ENCODE data around the gene GIPR. TPM values are rescaled to one million over a fixed set of nuclear protein-coding genes. Genes with fewer than 3 reads are reported as not detected.

Gene GIPR
- total and polyA plus RNA-seq, 2 of the 13 experiments (the other 11 are each of a cell fraction or from before 2014, with no cell fraction given) = 0.15 to 1.2 TPM

DNA sequence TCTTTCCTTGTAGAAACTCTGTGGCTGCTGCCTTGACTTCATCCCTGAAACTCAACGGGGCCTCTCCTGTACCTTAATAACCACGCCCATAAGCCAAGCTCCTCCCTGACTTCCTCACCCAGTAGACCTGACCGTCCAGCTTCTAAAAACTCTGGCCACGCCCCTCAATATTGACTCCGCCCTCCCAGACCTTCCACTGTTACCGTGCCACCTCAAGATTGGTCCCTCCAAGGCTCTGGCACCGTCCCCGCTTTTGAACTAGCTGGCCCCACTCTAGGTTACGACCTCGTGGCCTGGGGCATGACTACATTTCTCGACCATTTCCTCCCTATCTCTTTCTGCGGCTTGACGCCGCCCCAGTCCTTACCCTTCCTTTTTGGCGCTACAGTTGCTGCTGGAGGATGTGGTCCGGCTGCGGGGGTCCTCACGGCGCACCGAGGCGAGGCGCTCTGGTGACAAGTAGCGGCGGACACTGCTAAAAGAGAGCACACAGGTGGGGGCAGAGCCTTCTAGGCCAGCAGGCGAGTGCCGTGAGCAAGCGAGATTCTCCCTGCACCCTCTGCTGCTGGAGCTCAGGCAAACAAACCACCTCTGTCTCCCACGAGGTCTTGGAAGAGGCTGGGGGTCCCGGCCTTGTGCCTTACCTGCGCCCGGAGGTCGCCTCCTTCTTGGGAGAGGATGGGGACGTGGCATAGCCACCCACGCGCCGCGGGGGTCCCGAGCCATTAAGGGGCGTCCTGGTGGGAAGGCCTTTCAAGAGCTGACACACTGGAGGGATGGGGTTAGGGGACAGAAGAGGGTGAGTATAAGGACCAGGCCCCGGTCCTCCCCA lies 26.5 kb upstream of the GIPR start (continued):
- TF ChIP-seq, protein P1, sequence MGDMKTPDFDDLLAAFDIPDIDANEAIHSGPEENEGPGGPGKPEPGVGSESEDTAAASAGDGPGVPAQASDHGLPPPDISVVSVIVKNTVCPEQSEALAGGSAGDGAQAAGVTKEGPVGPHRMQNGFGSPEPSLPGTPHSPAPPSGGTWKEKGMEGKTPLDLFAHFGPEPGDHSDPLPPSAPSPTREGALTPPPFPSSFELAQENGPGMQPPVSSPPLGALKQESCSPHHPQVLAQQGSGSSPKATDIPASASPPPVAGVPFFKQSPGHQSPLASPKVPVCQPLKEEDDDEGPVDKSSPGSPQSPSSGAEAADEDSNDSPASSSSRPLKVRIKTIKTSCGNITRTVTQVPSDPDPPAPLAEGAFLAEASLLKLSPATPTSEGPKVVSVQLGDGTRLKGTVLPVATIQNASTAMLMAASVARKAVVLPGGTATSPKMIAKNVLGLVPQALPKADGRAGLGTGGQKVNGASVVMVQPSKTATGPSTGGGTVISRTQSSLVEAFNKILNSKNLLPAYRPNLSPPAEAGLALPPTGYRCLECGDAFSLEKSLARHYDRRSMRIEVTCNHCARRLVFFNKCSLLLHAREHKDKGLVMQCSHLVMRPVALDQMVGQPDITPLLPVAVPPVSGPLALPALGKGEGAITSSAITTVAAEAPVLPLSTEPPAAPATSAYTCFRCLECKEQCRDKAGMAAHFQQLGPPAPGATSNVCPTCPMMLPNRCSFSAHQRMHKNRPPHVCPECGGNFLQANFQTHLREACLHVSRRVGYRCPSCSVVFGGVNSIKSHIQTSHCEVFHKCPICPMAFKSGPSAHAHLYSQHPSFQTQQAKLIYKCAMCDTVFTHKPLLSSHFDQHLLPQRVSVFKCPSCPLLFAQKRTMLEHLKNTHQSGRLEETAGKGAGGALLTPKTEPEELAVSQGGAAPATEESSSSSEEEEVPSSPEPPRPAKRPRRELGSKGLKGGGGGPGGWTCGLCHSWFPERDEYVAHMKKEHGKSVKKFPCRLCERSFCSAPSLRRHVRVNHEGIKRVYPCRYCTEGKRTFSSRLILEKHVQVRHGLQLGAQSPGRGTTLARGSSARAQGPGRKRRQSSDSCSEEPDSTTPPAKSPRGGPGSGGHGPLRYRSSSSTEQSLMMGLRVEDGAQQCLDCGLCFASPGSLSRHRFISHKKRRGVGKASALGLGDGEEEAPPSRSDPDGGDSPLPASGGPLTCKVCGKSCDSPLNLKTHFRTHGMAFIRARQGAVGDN (CRISPR knock-in tag; IDR thresholded peaks at IDR 0.05) = peak; percentile 91
- TF ChIP-seq CENPT (CRISPR knock-in tag; IDR thresholded peaks at IDR 0.05; ENCODE audit: low read depth) = no peak
- TF ChIP-seq ARNT2 (CRISPR knock-in tag; IDR thresholded peaks at IDR 0.05; ENCODE audit: low read depth) = peak; percentile 55
- peak; percentile 38; the same call in 1 of the 2 replicates for TF ChIP-seq TSC22D2 (CRISPR knock-in tag; IDR thresholded peaks at IDR 0.05; ENCODE audit: borderline replicate concordance)
- peak; percentile 23; the same call in 1 of the 2 replicates for TF ChIP-seq ZNF253 (CRISPR knock-in tag; IDR thresholded peaks at IDR 0.05; ENCODE audit: borderline replicate concordance)
- peak; percentile 40; the same call in 1 of the 2 replicates for TF ChIP-seq TAF1 (CRISPR knock-in tag; IDR thresholded peaks at IDR 0.05)
- no peak for TF ChIP-seq HOXA3 (CRISPR knock-in tag; IDR thresholded peaks at IDR 0.05)
- no peak for TF ChIP-seq ZSCAN20 (CRISPR knock-in tag; IDR thresholded peaks at IDR 0.05; ENCODE audit: borderline replicate concordance)
- TF ChIP-seq, protein P2, sequence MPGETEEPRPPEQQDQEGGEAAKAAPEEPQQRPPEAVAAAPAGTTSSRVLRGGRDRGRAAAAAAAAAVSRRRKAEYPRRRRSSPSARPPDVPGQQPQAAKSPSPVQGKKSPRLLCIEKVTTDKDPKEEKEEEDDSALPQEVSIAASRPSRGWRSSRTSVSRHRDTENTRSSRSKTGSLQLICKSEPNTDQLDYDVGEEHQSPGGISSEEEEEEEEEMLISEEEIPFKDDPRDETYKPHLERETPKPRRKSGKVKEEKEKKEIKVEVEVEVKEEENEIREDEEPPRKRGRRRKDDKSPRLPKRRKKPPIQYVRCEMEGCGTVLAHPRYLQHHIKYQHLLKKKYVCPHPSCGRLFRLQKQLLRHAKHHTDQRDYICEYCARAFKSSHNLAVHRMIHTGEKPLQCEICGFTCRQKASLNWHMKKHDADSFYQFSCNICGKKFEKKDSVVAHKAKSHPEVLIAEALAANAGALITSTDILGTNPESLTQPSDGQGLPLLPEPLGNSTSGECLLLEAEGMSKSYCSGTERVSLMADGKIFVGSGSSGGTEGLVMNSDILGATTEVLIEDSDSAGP (CRISPR knock-in tag; IDR thresholded peaks at IDR 0.05; ENCODE audit: borderline replicate concordance) = peak; percentile 61
- TF ChIP-seq, protein P3, sequence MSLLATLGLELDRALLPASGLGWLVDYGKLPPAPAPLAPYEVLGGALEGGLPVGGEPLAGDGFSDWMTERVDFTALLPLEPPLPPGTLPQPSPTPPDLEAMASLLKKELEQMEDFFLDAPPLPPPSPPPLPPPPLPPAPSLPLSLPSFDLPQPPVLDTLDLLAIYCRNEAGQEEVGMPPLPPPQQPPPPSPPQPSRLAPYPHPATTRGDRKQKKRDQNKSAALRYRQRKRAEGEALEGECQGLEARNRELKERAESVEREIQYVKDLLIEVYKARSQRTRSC (CRISPR knock-in tag; IDR thresholded peaks at IDR 0.05; ENCODE audit: low read depth) = peak; percentile 20; the same call in 1 of the 2 replicates
- no peak; the same call in 1 of the 2 replicates for TF ChIP-seq MEIS2 (CRISPR knock-in tag; IDR thresholded peaks at IDR 0.05)
- TF ChIP-seq, protein P4, sequence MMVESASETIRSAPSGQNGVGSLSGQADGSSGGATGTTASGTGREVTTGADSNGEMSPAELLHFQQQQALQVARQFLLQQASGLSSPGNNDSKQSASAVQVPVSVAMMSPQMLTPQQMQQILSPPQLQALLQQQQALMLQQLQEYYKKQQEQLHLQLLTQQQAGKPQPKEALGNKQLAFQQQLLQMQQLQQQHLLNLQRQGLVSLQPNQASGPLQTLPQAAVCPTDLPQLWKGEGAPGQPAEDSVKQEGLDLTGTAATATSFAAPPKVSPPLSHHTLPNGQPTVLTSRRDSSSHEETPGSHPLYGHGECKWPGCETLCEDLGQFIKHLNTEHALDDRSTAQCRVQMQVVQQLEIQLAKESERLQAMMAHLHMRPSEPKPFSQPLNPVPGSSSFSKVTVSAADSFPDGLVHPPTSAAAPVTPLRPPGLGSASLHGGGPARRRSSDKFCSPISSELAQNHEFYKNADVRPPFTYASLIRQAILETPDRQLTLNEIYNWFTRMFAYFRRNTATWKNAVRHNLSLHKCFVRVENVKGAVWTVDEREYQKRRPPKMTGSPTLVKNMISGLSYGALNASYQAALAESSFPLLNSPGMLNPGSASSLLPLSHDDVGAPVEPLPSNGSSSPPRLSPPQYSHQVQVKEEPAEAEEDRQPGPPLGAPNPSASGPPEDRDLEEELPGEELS (CRISPR knock-in tag; IDR thresholded peaks at IDR 0.05) = peak; percentile 19; the same call in 1 of the 2 replicates
- TF ChIP-seq ZNF567 (CRISPR knock-in tag; IDR thresholded peaks at IDR 0.05; ENCODE audit: borderline replicate concordance) = no peak
- no peak for TF ChIP-seq KLF12 (CRISPR knock-in tag; IDR thresholded peaks at IDR 0.05; ENCODE audit: borderline replicate concordance)
- 0 out of 2 replicates have a peak, but pooled peaks have one; percentile 11 for TF ChIP-seq ZNF234 (CRISPR knock-in tag; conservative IDR thresholded peaks at IDR 0.05)
- no peak for TF ChIP-seq ZNF205 (CRISPR knock-in tag; IDR thresholded peaks at IDR 0.05)
- no peak for TF ChIP-seq YY1 (IDR thresholded peaks at IDR 0.05; ENCODE audit: insufficient read depth, insufficient replicate concordance, low read depth, low read length)
- peak; percentile 18; the same call in 1 of the 2 replicates for TF ChIP-seq MEF2D (CRISPR knock-in tag; IDR thresholded peaks at IDR 0.05)
- no peak for TF ChIP-seq MYC (CRISPR knock-in tag; IDR thresholded peaks at IDR 0.05; ENCODE audit: borderline replicate concordance)
- TF ChIP-seq ZNF143 (CRISPR knock-in tag; IDR thresholded peaks at IDR 0.05) = no peak
